GM18909 (cell line): ENCODE measurements around the gene APBA3.

Experiments used
- ATAC-seq: cut with Tn5 transposase; IDR thresholded peaks from one replicate; pipeline ENCODE4 v1.9.1; 2021; ENCODE audit warnings: mild to moderate bottlenecking; ENCODE audit not compliant: unreplicated experiment, poor library complexity

The APBA3 gene

DNA sequence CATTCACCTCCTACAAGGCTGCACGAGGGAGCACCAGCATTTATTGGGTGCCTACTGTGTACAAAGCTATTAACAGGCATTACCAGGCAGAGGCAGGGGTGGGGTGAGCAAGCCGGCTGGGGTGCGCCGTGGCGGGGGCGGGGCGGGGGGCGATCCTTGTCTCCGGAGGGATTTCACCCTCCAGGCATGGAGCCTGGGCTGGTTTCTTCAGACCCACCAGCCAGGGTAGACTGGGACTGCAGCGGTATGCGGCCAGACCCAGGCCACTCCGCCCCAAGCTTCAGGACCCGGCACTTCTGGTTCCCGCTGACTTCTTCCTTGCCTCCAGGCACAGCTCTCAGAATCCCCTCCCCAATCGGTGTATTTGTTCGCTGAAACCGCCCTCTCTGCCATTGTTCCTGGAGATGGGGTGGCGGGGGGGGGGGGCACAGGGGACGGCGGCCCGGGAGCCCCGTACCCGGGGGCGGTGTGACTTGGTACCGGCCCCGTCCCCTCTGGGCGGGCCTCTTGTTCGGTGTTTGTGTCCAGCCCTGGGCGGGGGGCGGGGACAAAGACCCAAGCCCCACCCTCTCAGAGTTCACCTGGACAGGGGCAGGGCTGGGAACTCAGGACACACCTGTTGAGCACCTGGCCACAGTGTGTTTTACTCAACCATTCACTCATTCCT is 38.9 kb downstream of the APBA3 start:
- ATAC-seq = no peak

DNA sequence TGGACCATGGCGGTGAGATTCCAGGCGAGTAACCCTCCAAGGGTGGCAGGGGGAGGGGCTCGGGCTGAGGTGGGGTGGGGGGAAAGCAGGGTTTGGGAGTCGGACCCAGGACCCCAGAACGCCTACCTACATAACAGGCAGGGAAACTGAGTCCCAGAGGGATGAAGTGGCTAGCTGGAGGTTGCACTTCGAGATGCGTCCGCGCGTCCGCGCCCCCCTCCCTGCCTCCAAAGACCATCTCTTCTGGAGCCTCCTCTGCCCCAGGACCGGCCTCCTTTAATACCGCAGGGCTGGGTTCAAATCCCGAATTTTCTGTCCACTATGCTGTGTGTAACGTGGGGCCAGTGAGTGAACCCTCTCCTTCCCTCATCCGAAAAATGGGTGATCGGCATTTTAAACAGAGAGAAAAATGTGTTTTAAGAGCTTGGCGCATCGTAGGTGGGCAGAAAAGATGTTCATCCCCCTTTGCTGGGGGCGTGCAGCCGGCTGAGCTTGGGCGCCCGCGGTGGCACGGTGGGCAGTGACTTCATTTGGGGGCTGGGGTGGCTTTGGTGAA is 39.5 kb downstream of the APBA3 start:
- ATAC-seq = no peak

DNA sequence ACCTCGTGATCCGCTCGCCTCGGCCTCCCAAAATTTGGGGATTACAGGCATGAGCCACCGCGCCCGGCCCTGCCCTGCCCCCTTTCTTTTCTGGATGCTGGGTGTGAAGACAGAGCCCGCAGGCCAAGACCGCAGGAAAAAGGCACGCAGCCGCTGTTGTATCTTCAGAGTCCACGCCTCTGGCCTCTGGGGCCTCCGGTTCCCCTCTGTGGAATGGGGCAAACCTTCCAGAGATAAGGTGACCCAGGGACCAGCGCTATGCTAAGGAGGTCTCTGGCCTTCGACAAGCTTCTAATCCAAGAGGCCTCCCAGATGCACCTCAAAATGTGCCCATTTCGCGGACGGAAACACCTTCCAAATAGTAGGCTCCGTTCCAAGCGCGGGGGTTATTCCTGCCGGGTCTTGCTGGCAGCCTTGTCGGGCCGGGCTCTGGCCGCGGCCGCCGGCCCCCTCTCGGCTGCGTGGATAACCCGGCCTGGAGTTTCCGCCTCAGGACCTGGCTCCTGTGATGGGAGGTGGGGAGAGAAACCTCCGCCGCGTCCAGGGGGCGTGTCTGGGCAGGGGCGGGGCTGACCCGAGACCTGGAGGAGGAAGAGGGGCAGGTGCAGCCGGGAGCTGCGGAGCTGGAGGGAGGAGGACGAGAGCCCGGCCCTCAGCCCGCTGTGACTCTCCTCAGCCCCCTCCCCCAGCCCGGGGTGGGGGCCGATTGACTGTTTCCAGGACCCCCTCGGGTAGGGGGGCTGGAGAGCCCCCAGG is 40.2 kb downstream of the APBA3 start:
- no peak for ATAC-seq

DNA sequence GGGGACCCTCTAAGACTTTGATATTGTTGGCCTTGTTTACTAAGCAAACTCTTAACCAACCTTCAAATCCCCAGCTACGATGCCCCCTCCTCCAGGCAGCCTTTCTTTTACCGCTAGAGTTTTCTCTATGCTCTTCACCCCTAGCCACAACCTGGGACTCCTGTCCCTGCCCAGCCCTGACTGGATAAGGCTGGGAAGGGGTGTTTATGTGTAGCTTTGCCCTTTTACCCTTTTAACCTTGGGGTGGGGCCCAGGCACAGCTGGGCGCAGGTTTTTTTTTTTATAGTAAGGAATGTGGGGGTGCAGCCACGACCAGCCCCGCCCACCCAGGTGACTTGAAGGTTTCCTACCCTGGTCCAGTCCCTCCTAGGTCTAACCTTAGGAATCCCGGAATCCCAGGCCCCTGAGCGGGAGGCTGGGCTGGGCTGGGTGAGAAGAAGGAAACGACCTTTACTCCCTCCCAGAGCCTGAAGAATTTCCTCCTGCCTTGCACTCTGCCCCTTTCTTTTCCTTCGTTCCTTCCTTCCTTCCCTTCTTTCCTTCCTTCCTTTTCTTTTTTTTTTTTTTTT is 41.1 kb downstream of the APBA3 start:
- no peak for ATAC-seq

DNA sequence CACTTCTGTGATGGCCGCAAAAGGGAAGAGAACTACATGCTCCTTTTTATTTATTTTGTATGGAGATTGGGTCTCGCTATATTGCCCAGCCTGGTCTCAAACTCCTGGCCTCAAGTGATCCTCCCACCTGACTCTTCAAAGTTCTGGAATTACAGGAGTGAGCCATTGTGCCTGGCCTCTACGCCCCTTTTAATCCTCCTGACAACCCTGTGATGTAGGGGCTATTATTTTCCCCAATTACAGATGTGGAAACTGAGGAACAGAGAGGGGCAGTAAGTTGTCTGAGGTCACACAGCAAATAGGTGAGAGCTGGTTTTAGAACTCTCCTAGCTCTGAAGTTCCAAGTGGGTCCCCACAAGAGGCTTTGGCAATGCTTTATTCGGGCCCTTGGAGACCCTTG is 41.6 kb downstream of the APBA3 start:
- no peak for ATAC-seq

DNA sequence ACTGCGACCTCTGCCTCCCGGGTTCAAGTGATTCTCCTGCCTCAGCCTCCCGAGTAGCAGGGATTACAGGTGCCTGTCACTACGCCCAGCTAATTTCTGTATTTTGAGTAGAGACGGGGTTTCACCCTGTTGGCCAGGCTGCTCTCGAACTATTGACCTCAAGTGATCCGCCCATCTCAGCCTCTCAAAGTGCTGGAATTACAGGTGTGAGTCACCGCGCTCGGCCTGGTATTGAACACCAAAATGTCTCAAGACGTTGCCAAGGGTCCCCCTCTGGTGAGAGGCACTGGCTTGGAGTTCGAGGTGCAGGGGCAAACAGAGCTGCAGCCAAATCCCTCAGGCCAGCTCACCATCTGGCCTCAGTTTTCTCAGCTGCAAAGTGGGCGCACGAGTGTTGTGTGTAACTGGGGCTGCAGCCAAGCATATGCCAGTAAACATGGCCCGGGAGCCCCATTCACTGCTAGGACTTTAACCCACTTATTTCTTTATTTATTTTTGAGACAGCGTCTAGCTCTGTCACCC is 45.3 kb downstream of the APBA3 start:
- no peak for ATAC-seq

DNA sequence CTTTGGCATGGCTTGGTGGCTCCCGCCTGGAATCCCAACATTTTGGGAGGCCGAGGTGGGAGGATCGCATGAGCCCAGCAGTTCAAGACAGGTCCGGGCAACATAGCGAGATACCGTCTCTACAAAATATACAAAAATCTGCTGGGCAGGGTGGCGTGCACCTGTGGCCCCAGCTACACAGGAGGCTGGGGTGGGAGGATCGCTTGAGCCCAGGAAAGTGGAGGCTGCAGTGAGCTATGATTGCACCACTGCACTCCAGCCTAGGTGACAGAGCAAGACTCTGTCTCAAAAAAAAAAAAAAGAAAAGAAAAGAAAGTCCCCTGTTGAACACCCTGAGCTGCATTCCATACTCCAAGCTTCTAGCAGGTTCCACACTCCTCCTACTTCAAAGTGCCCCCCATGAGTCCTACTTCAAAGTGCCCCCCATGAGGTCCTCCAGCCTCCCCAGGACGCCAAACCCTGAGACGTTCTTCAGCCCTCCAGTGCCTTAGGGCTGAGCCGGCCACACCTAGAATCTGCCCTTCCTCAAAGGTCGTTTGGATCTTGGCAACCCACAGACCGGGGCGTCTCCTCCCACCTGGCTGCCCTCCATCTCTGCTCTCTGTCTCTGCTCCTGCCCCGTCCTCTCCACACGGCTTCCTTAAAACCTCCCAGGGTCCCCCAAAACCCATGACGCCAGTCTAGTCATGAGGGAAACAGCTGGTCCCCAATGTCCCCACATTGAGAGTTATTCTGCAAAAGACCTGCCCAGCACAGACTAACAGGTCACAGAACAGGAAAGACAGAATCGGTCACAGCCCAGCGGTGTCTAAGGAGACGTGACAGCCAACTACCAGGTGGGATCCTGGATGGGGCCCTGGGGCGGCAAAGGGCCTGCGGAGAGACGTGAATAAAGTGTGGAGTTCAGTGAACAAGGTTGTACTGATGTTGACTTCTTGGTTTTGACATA is 48.6 kb downstream of the APBA3 start:
- no peak for ATAC-seq

DNA sequence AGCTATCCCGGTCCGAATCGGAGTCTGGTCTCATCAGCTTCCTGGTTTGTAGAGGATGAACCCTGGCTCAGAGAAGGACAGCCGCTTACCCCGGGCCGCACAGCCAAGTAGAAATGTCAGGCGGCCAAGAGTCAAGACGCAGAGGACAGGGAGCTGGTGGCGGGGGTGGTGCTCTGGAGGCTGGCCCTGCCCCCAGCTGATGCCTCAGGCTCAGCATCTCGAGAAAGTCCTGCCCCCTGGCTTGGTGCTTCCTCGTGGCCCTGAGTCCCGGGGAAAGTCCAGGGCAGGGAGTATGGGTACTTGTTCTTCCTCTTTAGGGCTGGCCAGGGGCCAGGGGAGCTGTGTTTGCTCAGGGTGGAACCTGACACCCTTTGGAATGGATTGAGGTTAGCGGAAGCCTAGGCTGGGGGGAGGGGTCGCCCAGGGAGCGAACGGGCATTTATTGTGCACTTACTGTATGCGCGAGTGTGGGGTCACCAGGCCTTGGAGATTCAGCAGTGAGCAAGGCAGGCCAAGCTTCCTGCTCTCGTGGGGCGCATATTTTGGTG is 51.2 kb downstream of the APBA3 start:
- ATAC-seq = no peak

DNA sequence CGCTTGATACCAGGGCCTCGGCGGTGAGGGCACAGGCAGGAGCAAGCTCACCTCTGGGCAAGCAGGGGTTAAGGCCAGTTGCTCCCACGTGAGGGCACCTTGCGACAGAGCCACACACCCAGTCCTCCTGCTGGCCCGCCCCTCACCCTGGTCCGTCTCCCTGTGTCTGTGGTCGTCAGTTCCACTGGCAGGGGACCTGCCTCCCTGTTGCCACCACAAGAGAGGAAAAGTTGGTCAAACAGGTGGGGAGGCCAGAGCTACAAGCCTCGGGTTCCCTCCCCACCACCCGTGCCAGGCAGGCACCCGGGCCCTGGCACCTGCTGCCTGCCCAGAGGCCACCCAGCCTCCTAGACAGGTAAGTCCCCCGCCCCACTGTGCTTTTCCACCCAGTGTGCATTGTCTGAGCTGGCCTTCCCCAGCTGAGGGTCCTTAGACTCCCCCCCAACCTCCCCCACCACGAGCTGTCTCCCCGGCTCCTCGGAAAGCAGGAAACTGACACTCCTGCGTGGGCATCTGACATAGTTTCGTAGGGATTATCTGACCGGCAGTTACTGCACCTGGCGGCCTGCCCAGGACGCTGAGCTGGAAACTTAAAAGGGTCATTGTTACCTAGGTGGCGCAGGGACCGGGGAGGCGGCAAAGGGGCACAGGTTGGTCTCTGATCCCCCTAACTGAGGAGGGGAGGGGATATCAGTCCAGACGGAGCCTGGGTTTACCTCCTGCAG is 53.1 kb downstream of the APBA3 start, which contains the start of gene TJP3:
Gene TJP3 (plus strand): TSS at position 178 of the 725 bp plus-strand sequence. CDS start 20,049 bp downstream, outside the sequence.
- ATAC-seq = no peak

DNA sequence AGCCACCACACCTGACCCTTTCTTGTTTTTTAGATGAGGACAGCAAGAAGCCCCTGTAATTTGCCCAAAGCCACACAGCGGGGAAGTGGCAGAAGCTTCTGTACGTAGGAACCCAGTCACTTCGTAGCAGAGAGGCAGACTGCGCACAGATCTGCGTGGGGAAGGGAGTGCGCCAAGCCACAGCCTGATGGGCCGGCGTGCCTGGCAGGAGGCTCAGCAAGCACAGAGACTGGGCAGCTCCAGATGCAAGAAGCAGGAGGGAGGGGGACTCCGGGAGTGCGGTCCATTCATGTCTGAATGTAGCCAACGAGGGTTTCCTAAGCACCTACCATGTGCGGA is 53.7 kb downstream of the APBA3 start:
- no peak for ATAC-seq

DNA sequence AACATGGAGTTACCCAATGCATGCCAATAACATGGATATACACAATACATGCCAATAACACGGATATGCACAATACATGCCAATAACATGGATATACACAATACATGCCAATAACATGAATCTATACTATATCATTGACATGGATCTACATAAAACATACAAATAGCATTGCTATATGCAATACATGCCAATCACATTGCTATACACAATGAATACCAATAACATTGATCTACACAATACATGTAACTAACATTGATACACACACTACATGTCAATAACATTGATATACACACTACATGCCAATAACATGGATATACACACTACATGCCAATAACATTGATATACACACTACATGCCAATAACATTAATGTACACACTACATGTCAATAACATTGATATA is 60.3 kb downstream of the APBA3 start:
- ATAC-seq = no peak
